GM10266 (cell line): ENCODE results near the gene MCL1.

ENCODE experiments used
- DNase-seq: peaks from one replicate; pipeline ENCODE4 v3.0.0; 2012; ENCODE audit errors: extremely low spot score
- TF ChIP-seq, protein P1 (sequence below): IDR thresholded peaks from 2 replicates; pipeline ENCODE4 v1.5.1; 2012; ENCODE audit warnings: mild to moderate bottlenecking, low read depth; ENCODE audit not compliant: control insufficient read depth, insufficient read depth; ENCODE audit errors: missing control alignments

Gene MCL1

DNA sequence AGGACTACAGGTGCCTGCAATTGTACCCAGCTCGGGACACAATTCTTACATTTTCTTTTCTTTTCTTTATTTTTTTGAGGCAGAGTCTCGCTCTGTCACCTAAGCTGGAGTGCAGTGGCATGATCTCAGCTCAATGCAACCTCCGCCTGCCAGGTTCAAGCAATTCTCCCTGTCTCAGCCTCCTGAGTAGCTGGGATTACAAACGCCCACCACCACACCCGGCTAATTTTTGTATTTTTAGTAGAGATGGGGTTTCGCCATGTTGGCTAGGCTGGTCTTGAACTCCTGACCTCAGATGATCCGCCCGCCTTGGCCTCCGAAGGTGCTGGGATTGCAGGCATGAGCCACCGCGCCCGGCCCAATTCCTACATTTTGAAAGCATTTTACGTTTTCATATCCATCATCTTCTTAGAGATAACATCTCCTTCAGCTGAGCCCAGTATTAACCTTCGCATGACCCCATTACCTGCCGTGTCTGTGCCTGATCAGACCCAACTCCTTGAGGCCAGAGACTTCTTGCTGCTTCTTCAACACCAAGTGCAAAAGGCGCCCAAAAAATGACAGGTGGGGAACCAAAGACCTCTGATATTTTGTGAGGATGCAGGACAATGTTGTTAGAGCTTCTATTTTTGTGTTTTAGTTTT is 33.0 kb downstream of the MCL1 start:
- DNase-seq = no peak
- TF ChIP-seq, protein P1, sequence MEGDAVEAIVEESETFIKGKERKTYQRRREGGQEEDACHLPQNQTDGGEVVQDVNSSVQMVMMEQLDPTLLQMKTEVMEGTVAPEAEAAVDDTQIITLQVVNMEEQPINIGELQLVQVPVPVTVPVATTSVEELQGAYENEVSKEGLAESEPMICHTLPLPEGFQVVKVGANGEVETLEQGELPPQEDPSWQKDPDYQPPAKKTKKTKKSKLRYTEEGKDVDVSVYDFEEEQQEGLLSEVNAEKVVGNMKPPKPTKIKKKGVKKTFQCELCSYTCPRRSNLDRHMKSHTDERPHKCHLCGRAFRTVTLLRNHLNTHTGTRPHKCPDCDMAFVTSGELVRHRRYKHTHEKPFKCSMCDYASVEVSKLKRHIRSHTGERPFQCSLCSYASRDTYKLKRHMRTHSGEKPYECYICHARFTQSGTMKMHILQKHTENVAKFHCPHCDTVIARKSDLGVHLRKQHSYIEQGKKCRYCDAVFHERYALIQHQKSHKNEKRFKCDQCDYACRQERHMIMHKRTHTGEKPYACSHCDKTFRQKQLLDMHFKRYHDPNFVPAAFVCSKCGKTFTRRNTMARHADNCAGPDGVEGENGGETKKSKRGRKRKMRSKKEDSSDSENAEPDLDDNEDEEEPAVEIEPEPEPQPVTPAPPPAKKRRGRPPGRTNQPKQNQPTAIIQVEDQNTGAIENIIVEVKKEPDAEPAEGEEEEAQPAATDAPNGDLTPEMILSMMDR = no peak

DNA sequence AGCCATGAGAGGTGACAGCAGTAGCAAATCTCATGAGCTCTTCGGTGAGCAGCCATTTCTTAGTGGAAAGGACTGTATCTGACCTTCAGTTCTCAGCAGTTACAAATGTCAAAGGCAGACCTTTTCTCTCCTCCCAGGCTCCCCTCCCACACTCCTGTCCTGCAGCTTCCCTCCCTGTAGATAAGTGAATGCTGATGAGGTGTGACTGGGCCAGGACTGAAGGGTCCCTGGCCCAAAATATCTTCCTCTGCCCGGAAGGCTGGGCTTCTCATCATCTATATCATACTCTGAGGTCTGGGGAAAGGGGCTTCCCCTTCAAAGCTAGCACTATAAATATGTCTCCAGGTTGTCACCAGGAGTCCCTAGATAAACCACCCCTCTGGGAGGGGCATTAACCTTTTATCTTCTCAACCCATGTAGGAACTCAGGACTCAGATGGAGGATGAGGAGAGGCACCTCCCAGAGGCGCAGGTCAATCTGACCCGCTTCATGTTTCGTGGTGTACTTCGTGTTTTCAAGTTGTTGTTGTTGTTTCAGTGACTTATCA is 33.9 kb downstream of the MCL1 start:
- no peak for DNase-seq
- TF ChIP-seq, protein P1 = no peak

DNA sequence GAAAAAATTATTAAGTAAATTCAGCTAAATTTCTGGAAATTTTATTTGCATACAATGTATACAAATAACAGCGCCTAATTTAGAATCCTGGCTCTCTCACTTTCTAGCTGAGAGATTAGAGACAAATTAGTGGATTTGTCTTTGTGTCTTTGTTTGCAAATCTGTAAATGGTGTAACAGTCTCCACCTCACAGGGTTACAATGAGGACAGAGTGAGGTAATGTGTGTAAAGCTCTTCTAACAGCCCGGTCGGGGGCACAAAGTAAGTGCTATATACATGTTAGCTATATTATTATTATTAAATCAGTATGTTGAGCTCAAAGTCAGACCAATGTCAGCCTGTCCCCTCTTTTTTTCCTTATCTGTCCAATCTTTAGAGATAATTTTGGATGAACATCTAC is 35.2 kb downstream of the MCL1 start:
- TF ChIP-seq, protein P1 = no peak
- no peak for DNase-seq

DNA sequence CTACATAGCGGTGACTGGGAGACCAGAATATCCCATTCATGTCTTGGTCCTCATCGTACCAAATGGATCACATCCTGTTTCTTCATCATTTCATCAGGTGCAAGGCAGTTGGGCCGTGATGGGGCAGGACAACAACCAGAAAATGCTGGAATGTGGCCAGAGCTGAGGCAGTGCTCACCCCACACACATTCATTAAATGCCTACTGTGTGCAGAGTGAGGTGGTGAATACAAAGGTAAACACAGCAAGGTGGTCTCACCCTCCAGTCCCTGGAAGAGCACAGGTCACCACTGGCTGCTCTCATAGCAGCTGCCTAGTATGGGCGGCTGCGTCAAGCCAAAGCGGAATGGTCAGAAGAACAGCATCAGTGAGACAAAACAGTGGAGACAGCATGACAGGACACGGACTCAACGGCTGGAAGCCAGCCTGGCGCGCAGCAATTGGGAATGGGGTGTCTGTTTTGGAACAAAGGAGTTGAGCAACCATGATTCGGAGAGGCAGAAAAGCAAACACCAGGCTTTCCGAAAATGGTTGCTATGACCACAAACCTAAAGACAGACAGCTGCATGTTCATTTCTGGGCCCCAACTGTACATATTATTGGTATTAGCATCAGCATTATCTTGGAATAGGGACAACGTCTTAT is 35.8 kb downstream of the MCL1 start:
- DNase-seq = no peak
- TF ChIP-seq, protein P1 = no peak

DNA sequence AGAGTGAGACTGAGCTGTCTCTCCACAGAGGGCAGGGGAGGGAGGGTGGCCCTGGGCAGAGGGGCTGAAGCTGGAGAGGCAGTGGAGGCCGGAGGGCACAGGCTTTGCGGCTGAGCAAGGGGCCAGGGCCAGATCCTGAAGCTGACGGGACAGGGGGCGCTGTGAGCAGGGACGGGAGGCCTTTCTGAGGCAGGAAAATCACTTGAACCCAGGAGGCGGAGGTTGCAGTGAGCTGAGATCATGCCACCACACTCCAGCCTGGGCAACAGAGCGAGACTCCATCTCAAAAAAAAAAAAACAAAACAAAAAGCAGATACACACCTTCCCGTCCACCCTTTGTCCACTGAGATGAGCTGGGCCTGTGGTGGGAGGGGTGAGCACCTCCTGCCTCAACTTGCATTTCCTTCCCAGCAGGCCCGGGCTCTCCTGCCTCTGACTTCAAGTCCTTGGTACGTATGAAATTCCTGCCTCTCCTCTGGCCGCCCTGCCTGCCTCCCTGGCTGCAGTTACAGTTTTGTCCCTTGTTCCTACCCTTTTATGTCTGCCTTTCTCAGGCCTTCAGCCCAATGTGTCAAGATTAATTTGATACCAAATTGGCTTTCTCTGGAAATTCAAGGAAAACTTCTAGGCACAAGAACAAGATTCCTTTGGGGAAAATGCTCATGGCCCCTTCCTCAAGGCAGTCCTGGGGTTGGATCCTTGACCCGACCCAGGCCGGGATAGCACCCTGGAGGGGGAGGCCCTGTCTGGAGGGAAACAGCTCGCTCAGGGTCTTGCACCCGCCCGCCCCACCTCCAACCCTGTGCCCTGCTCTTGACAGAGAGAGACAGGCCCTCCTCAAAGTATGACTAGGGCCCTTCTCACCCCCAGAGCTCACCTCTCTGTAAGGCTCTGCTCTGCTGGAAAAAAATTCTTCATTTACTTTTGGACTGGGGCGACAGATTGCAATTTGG is 41.4 kb downstream of the MCL1 start:
- TF ChIP-seq, protein P1 = peak; percentile 1
- DNase-seq = no peak

DNA sequence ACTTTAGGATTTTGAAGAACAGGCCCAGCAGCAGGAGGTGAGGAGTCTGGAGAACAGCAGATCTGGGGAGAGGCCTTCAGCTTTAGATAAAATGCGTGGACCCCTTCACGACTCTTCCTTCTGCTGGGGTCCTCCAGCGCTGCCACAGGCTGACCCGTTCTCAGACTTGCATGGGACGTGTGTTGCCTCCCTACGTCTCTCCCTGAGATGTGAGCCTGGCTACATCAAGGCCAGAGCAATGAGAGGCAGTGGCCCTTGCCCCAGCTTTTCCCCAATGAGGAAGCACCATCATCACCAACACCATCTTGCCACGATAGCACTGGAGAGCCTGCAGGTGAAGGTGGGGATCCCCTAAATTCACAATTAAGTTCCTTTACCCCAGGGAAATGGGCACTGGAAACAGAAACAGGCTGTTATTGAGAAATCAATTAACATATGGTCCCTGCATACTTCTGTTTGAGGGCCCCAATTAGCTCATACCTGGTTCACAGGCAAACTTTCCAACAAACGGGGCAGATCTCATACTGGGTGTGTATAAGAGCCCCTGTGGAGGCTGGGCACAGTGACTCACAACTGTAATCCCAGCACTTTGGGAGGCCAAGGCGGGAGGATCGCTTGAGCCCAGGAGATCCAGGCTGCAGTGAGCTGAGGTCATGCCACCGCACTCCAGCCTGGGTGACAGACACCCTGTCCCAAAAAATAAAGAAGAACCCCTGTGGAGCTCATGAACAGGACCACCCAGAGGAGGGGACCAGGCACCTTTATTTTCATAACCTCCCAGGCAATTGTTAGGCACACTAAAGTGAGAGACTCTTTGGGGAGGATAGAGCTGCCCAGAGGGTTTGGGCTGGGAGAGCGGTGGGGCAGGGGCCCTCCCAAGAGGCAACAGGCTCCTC is 42.3 kb downstream of the MCL1 start:
- DNase-seq = no peak
- TF ChIP-seq, protein P1 = no peak
